Occipital lobe (tissue), 2 donors: ENCODE results near the gene SNX25. TPM values are rescaled to one million over a fixed set of nuclear protein-coding genes. Genes with fewer than 3 reads are reported as not detected.
"Not testable (repeated sequence)": the region's sequence is repeated elsewhere in the genome, so short reads cannot be mapped to it uniquely, and the experiment has no call there.

Source experiments
- DNase-seq: peaks from one replicate; lab custom pipeline; 2025; lab: John Stamatoyannopoulos, UW
- total RNA-seq: library from RNA; depleted of rRNA; stranded (reverse); fragments of >200 nt; gene quantifications from one replicate; pipeline ENCODE4 v1.2.3, GENCODE V29; 2014

SNX25 gene
- total RNA-seq, 1 donor from 2014 or later = 50.4 TPM

- no peak for DNase-seq
Measured at GRCh38 chr4:185341377-185341776, 132.0 kb downstream of the SNX25 start.

DNA sequence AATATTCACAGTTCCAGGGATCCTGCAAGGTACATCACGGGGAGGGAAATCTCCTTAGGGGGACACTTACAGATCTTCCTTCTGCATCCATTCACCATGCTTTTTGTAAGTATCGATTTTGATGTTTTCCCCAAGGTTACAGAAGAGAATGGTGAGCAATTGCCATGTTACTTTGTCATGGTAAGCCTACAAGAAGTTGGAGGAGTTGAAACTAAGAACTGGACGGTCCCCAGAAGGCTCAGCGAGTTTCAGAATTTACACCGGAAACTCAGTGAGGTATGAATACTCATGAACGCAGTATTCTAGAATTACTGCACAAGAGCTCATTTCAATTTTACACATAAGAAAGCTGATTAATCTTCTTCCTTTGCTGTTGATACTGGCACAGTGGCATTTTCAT lies 132.4 kb downstream of the SNX25 start:
- DNase-seq = no peak

- no peak for DNase-seq
Measured at GRCh38 chr4:185343726-185344581, 134.6 kb downstream of the SNX25 start.

GRCh38 chr4:185344743-185345538 lies 135.5 kb downstream of the SNX25 start:
- DNase-seq = no peak

GRCh38 chr4:185346975-185347601 lies 137.7 kb downstream of the SNX25 start:
- no peak for DNase-seq

- no peak for DNase-seq
Measured at GRCh38 chr4:185351691-185352090, 142.3 kb downstream of the SNX25 start.

GRCh38 chr4:185352202-185352601 lies 142.8 kb downstream of the SNX25 start:
- no peak for DNase-seq

- no peak for DNase-seq
Measured at GRCh38 chr4:185352741-185353140, 143.3 kb downstream of the SNX25 start.

GRCh38 chr4:185357211-185357610 lies 147.8 kb downstream of the SNX25 start:
- DNase-seq = no peak

GRCh38 chr4:185357733-185358440 lies 148.5 kb downstream of the SNX25 start:
- DNase-seq = no peak

DNA sequence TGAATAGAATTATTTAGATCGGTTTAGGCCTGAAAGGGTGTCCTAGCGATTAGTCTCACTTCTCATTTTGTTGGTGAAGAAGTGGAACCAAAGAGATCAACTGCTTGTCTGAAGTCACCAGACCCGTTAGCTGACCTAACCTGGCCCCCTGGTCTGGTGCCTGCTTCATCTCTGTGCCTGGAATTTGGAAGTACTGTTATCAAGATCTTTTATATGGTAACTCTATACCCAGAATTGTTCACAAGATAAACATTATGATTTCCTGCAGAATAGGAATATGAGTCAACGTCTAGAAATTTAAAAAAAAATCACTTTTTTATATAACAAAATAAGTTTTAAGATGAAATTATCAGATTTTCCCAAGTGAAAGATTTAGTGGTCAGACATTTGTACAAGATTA lies 149.1 kb downstream of the SNX25 start:
- DNase-seq = no peak

- DNase-seq = no peak
Measured at GRCh38 chr4:185358959-185359358, 149.6 kb downstream of the SNX25 start.

- DNase-seq = no peak
Measured at GRCh38 chr4:185359767-185360446, 150.5 kb downstream of the SNX25 start.

DNA sequence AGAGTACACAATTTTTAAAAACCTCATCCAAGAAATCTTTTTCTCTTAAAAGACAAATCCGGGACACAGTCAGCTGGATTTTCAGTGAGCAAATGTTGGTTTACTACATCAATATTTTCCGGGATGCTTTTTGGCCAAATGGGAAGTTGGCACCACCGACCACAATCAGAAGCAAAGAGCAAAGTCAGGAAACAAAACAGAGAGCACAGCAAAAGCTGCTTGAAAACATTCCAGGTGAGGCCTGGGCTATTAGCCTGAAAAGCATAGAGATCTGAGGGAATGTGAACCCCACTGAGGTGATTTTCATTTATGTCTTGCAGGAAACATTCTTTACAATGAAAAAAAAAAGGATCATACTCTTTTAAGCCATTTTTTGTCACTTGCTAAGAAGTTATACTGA lies 152.5 kb downstream of the SNX25 start:
- no peak for DNase-seq

GRCh38 chr4:185362570-185362969 lies 153.2 kb downstream of the SNX25 start:
- DNase-seq = not testable (repeated sequence)

DNA sequence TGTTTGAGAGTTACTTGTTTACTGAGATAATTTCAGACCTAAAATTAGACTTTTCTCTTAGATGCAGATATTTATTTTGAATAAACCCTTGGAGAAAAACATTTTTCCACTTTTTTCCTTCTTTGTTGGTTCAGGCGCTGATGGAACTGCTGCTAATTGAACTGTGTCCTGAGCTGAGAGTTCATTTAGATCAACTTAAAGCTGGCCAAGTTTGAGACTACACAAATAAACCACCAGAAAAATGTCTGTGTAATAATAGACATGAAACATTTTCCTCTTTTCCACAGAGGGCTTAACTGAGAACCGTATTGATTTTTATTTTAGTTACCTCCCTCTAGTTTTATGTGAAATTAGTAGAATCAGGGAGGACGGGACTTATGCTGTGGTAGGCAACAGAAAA lies 153.9 kb downstream of the SNX25 start:
- DNase-seq = no peak

DNA sequence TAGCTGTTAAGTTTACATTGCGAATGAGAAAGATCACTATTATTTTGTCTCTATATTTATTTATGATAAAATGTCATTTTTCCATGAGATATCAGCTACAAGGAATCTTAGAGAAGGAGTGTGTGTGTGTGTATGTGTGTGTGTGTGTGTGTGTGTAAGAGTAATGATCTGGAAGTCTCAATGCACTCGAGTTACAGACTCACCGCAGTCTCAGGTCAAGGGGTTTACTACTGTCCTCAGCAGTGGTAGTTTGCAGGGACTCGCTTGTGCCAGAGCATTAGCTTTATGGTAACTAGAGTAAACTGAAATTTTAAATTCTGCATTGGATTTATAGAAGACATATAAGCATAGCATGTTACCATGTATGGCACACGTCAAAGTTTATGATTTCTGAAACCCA lies 155.5 kb downstream of the SNX25 start:
- DNase-seq = no peak

- no peak for DNase-seq
Measured at GRCh38 chr4:185369731-185370130, 160.3 kb downstream of the SNX25 start.

DNA sequence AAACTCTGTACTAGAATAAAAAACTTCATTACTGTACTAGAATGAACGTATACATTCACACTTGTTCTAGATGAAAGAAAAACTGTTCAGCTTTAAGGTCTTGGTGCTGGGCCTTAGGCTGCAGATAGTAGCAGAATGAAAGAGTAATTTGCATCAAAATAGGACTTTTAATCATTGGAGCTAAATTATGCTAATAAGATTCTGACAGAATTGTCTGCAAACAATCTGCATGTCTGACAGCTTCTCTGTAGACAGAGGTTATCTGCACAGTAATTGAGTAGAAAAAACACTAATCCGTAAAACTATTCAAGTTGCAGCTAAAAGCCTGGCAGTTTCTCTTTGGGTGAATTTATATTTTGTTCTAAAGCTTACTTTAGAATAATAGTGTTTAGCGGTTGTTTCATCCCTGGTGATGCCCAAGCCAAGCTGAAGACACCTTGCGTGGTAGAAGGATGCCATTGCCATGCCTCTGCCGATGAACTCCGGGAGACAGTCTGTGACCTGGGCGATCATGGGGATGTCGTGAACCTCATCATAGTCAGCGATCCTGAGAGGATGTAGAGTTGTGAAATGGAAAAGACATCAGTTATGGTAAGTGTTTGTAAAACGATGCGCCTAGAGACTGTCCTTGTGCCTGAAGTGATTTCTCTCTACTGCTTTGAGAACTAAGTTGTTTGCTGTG lies 161.0 kb downstream of the SNX25 start:
- DNase-seq = no peak

DNA sequence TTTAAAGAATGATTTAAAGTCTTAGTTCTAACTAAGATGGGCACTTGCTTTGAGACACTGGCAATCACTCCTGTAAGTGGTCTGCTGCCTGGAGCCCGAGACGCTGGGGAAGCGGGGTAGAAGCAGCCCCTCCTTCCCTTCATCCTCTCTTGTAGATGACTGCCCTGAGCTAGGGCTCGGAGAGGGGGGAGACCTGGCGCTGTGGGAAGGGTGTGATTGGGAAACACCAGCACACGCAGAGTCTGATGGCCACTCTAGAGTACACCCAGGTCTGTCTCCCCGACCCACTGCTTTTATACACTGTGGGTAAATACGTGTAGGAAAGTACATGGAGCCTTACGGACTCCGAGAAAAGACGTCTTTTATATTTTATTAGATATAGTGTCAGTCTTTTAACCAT lies 162.3 kb downstream of the SNX25 start:
- DNase-seq = no peak
